Mesodermal cell (in vitro differentiated cells): ENCODE data around the gene ADCY6.

Experiments
- H3K27ac ChIP-seq: 2 replicates; pipeline ENCODE4 v1.7.0; 2013; ENCODE audit warnings: mild to moderate bottlenecking, low read depth, low read length, moderate library complexity; ENCODE audit not compliant: severe bottlenecking
- H3K36me3 ChIP-seq: 2 replicates; pipeline ENCODE4 v1.7.1; 2013; ENCODE audit warnings: mild to moderate bottlenecking, low read length, moderate library complexity; ENCODE audit not compliant: control insufficient read depth, insufficient read depth
- H3K4me1 ChIP-seq: one replicate; pipeline ENCODE4 v1.7.1; 2013; ENCODE audit warnings: mild to moderate bottlenecking, low read length; ENCODE audit not compliant: insufficient read depth, control insufficient read depth, poor library complexity, severe bottlenecking
- H3K4me3 ChIP-seq: 2 replicates; pipeline ENCODE4 v1.7.0; 2013; ENCODE audit warnings: low read length, control low read depth, mild to moderate bottlenecking; ENCODE audit not compliant: insufficient read depth, poor library complexity, severe bottlenecking; ENCODE audit errors: extremely low read depth
- H3K9me3 ChIP-seq: 2 replicates; pipeline ENCODE4 v1.7.1; 2013; ENCODE audit warnings: mild to moderate bottlenecking, low read length, moderate library complexity; ENCODE audit not compliant: control insufficient read depth
- WGBS, 2 experiments: methylation state at CpG; one replicate each; pipeline ENCODE4 v1.1.5; 2013; ENCODE audit warnings: missing lambda C conversion rate in 2 of 2; ENCODE audit not compliant: insufficient coverage in 2 of 2; 5-methylcytosine and 5-hydroxymethylcytosine counted together

ADCY6 gene

DNA sequence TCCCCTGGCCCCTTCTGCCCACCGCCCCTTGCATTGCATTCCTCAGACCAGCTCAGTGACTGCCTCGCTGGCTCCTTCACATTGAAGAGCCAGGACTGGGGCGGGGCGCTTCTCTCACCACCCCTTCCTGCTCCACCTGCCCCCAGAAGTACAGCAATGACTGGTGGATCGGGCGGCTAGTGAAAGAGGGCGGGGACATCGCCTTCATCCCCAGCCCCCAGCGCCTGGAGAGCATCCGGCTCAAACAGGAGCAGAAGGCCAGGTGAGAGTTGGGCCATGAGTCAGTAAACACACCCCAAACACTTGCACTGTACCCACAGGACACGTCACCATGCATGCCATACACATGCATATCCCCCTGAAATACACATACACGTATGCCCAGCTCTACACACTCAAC, 35.2 kb upstream of the ADCY6 start:
- Histone ChIP-seq H3K4me1 (no peaks in the 10 kb centered on the region), H3K4me3 (no peak overlapping the region), H3K36me3 (peaks cover 61% of the 10 kb centered on the region), H3K27ac (no peak overlapping the region), H3K9me3 (no peaks in the 10 kb centered on the region)
- WGBS, 2 experiments = 68 to 89% methylated on average over 9 to 11 of the region's 12 CpGs

GRCh38 chr12:48823281-48823680, 34.4 kb upstream of the ADCY6 start:
- Histone ChIP-seq H3K4me1 (no peaks in the 10 kb centered on the region), H3K36me3 (peaks cover 53% of the 10 kb centered on the region), H3K9me3 (no peaks in the 10 kb centered on the region), H3K4me3 (no peak overlapping the region), H3K27ac (no peak overlapping the region)
- 93 to 98% methylated on average over 9 to 10 of the region's 11 CpGs for WGBS, 2 experiments

DNA sequence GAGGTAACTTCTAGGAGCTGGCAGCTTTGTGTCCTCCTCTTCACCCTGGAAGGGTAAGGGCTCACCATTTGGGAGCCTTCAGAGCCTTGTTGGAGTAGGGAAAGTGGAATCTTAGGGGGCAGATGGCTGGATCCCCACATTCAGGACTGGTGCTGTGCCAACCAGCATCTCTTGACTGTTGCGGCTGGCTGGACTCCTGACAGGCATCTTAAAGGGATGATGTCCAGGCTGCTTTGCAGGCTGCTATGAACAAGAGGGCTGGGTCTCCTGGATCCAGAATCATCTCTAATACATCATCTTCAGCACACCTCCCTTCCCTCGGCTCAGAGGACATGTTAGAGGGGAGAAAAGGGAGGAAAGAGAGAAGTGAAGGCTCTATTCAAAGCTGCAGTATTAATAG, 33.8 kb upstream of the ADCY6 start:
- Histone ChIP-seq H3K4me1 (peaks cover 4% of the 10 kb centered on the region), H3K27ac (no peak overlapping the region), H3K4me3 (no peak overlapping the region), H3K9me3 (no peaks in the 10 kb centered on the region), H3K36me3 (peaks cover 47% of the 10 kb centered on the region)
- WGBS, 2 experiments = 89 to 100% methylated on average over 1 of the region's 2 CpGs

DNA sequence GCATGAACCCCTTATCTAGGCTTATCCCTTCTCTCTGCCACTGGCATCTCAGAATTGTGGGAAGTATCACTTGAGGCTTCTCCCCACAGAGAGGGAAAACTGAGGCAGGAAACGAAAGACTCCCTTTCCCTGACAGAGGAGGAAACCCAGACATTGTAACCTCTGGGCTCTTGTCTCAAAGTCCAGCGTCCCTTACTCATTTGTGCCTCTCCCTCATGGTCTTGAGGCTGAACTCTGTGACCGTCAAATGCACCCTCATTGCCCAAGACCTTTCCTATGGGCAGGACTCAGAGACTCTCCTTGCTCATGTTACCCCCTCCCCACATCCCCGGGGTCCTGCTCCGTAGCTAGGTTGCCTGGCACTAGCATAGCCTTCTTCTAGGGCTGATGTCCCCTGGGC, 33.2 kb upstream of the ADCY6 start:
- Histone ChIP-seq H3K4me3 (no peak overlapping the region), H3K36me3 (peaks cover 42% of the 10 kb centered on the region), H3K4me1 (peaks cover 5% of the 10 kb centered on the region), H3K9me3 (no peaks in the 10 kb centered on the region), H3K27ac (no peak overlapping the region)
- 81 to 93% methylated on average over 3 of the region's 5 CpGs for WGBS, 2 experiments

GRCh38 chr12:48819986-48820725, 31.3 kb upstream of the ADCY6 start:
- Histone ChIP-seq H3K9me3 (no peaks in the 10 kb centered on the region), H3K36me3 (peaks cover 25% of the 10 kb centered on the region), H3K4me3 (no peak overlapping the region), H3K27ac (no peak overlapping the region), H3K4me1 (peaks cover 13% of the 10 kb centered on the region)
- WGBS, 2 experiments = 84 to 87% methylated on average over 3 to 4 of the region's 5 CpGs

DNA sequence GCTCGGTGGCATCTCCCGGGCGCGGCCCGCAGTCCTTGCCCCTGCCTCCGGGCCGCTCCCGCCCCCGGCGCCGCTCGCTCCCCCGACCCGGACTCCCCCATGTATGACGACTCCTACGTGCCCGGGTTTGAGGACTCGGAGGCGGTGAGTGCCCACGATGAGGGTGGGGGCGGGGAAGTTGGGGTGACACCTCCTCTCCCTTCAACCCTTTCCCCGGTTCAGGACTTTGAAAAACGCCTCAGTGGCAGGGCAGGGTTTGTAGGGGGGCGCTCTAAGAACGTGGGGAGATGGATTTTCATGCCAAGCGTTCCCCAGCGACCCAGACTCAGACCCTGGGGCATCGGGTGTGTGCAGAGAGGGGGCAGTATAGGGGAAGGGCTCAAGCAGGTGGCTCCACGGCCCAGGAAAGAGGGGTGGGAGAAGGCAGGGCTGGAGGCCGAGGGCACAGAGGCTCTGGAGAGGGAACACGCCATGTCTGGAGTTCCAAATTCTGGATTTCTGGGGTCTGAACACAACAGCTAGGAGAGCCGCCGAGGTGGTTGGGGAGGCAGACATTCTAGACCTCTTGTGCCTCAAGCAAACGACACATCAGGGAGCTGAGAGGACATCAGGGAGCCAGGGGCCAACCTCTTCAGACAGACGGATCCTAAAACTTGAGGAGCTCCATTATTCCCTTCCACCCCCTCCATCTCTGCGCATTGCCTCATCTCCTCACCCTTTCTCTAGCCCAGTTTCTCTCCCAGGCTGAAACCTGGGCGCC, 30.1 kb upstream of the ADCY6 start:
- Histone ChIP-seq H3K9me3 (no peaks in the 10 kb centered on the region), H3K4me3 (peak overlapping the region; percentile 67), H3K4me1 (peaks cover 13% of the 10 kb centered on the region), H3K27ac (no peak overlapping the region), H3K36me3 (peaks cover 13% of the 10 kb centered on the region)
- 24 to 31% methylated on average over 16 to 17 of the region's 37 CpGs for WGBS, 2 experiments

DNA sequence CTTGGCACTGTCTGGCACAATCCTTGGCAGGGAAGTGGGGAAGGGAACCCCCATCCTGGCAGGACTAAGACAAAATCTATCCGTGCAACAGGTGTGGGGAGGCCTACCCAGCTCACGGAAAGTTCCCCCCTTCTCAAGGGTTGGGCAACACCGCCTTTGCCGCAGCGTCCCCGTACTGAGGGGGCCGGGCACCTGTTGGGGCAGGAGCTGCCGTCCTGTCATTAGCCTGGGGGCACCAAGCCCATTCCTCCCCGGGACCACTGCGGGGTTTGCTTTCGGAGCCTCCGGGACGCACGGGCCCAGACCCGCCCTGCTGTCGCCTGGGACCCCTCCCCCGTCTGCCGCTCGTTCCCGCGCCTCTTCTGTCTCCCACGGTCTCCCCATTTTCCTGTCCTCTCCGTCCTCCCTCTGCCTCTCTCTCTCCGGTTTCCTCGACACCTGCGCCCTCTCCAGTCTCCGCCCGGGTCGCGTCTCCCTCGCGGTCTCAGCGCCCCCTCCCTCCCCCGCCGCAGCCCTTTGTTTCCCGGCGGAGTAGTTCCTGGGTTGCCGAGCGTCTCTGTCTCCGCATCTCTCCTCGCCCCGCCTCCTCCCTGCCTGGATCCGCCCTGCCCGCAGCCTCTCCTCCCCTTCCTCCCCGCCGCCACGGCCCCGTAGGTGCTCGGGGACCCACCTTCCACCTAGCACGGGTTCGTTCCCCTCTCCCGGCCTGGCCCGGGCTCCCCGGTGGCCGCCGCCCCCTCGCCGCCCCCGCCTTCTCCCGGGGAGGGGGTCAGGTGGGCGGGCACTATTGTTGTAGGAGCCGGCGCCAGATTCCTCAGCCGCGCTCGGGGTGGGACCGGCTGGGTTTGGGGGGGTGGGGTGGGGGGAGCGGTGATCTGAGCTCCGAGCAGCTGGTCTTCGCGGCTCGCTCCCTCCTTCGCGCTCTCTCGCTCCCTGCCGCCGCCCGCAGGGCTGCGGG, 29.3 kb upstream of the ADCY6 start, which contains the start of gene CACNB3:
Gene CACNB3 (plus strand): TSS at position 624 of the 958 bp plus-strand sequence. CDS start 434 bp downstream, outside the sequence.
- Histone ChIP-seq H3K4me1 (peaks cover 20% of the 10 kb centered on the region), H3K27ac (peak within 1 kb of the TSS; percentile 5), H3K9me3 (no peaks in the 10 kb centered on the region), H3K4me3 (peak within 1 kb of the TSS; percentile 67), H3K36me3 (peaks cover 5% of the 10 kb centered on the region)
- 1% methylated on average over 42 to 50 of the region's 79 CpGs for WGBS, 2 experiments

DNA sequence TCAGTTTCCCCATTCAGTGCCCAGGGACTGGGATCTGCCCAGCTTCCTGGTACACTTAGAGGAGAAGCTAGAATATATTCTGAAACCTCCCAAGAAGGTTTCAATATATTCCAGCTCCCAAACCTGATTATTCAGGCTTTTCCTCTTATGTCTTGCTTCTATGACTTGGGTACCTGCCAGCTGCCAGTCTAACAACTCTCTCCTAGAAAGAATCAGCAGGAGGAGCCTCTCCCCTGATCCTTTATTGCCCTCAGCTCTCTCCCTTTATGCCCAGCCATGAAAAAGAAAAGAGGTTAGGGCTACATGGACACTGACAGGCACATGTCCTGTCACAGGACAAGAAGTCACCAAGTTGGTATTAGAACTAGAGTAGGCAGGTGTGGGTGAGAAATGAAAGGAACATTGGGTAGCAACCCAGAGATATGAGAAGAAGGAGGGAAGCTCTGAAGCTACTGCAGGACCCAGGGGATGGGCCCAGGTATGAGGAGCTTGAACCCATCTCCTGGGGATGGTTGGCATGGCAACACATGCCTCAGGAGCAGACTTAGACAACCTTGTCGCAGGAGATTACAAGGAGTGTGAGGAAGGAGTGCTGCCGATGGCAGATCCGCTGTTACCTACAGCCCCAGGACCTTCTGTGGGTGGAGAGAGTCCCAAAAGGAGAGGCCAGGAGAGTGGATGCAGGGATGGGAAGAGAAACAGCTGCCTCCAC, 27.4 kb upstream of the ADCY6 start:
- no peaks in the 10 kb centered on the region for H3K9me3 ChIP-seq
- peaks cover 5% of the 10 kb centered on the region for H3K36me3 ChIP-seq
- peaks cover 33% of the 10 kb centered on the region for H3K4me1 ChIP-seq
- H3K27ac ChIP-seq = no peak overlapping the region
- peak overlapping the region; percentile 70 for H3K4me3 ChIP-seq
- 76 to 80% methylated on average over 1 to 3 of the region's 3 CpGs for WGBS, 2 experiments

DNA sequence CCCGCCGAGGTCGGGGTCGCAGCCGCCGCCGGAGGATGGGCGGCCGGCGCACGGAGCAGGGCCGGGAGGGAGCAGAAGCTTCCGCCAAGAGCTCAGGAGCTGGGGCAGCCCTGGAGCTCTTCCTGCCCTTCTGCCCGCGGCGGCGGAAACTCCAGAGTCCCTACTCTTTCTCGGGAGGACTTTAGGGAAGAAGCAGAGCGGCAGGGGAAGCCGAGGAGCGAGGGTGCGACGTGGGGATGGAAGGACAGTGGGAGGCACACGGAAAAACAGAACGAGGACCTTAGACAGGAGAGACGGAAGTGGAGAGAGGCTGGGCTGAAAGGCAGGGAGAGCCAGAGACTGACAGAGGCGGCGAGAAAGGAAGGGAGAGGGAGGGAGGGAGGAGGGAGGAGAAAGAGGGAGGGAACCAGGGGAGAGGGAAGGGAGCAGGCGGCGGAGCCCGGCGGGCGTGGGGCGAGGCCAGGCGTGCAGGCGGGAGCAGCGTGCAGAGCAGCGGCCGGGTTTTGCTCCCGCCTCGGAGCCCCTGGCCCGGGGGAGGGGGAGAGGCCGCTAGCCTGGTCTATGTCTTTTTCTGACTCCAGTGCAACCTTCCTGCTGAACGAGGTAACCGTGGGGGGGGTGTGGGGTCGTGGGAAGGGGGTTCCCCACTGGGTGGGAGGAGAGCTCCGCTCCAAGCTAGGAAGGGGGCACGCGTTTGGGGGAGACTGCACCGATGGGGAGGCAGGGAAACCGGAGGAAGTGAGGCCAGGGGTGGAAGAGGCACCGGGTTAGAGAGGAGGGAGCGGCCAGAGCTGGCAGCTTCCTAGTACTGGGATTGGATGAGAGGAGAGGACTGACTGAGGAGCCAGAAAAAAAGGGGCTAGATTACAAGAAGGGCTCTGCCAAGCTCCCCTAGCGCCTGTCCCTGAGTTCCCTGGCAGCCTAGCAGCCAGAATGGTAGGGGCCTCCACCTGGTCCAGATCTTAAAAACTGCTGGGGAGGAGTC, 26.5 kb upstream of the ADCY6 start:
- peak overlapping the region; percentile 70 for H3K4me3 ChIP-seq
- no peaks in the 10 kb centered on the region for H3K9me3 ChIP-seq
- WGBS, 2 experiments = 1 to 2% methylated on average over 42 to 51 of the region's 54 CpGs
- H3K36me3 ChIP-seq = peaks cover 5% of the 10 kb centered on the region
- peaks cover 35% of the 10 kb centered on the region for H3K4me1 ChIP-seq
- H3K27ac ChIP-seq = peak overlapping the region; percentile 79
